K562 (cell line): ENCODE data around the gene SRGN. TPM values are rescaled to one million over a fixed set of nuclear protein-coding genes. Genes with fewer than 3 reads are reported as not detected.
A peak's percentile ranks its signal among the peaks of the same experiment; 100 is the strongest.

Experiments
- E2F3 ChIP-seq: fragments of 250-450 bp; sonication (Bioruptor Pico); IDR thresholded peaks from 2 replicates; pipeline ENCODE4 v1.4.0; 2020; ENCODE audit warnings: mild to moderate bottlenecking
- ELF4 ChIP-seq: fragments of 450-650 bp; formaldehyde crosslinking; IDR thresholded peaks from 2 replicates; pipeline ENCODE4 v1.4.0; 2022; ENCODE audit warnings: missing genetic modification characterization
- ETV5 ChIP-seq: sonication (generic); formaldehyde crosslinking; IDR thresholded peaks from 2 replicates; pipeline ENCODE4 v1.4.0; 2020; ENCODE audit warnings: low read depth, mild to moderate bottlenecking, missing genetic modification reagents
- FOXO4 ChIP-seq: fragments of 450-650 bp; formaldehyde crosslinking; IDR thresholded peaks from 2 replicates; pipeline ENCODE4 v1.4.0; 2020; ENCODE audit warnings: mild to moderate bottlenecking, moderate library complexity
- MBD2 ChIP-seq: sonication (generic); IDR thresholded peaks from 2 replicates; pipeline ENCODE4 v1.6.1; 2016; ENCODE audit warnings: low read depth, borderline replicate concordance
- MEIS2 ChIP-seq: fragments of 450-650 bp; IDR thresholded peaks from 2 replicates; pipeline ENCODE4 v1.6.1; 2014; ENCODE audit warnings: mild to moderate bottlenecking; ENCODE audit not compliant: partially characterized antibody
- NONO ChIP-seq, 2 experiments: fragments of 200-400 bp in 1 of 2; fragments of 450-650 bp in 1 of 2; formaldehyde crosslinking in 1 of 2; IDR thresholded peaks; 2 replicates each; pipeline ENCODE4 v1.6.1; 2017; ENCODE audit warnings: low read depth in 2 of 2, mild to moderate bottlenecking in 2 of 2, moderate library complexity in 2 of 2, low read length in 1 of 2
- PHB2 ChIP-seq: fragments of 450-650 bp; IDR thresholded peaks from 2 replicates; pipeline ENCODE4 v1.6.1; 2017; ENCODE audit warnings: low read depth
- PHF20 ChIP-seq: fragments of 450-650 bp; IDR thresholded peaks from 2 replicates; pipeline ENCODE4 v1.6.1; 2018; ENCODE audit not compliant: partially characterized antibody
- RUNX1 ChIP-seq: sonication (generic); IDR thresholded peaks from 2 replicates; pipeline ENCODE4 v1.6.1; 2016; ENCODE audit warnings: antibody characterized with exemption, low read depth
- TAF9B ChIP-seq: fragments of 450-650 bp; IDR thresholded peaks from 2 replicates; pipeline ENCODE4 v1.6.1; 2018; ENCODE audit warnings: mild to moderate bottlenecking; ENCODE audit not compliant: partially characterized antibody
- ZNF217 ChIP-seq: sonication (generic); formaldehyde crosslinking; IDR thresholded peaks from 2 replicates; pipeline ENCODE4 v1.8.0; 2022; ENCODE audit warnings: mild to moderate bottlenecking, missing genetic modification reagents
- ZNF586 ChIP-seq: fragments of 450-650 bp; formaldehyde crosslinking; conservative IDR thresholded peaks from 2 replicates; pipeline ENCODE4 v1.4.0; 2020; ENCODE audit warnings: mild to moderate bottlenecking, moderate library complexity
- ZSCAN29 ChIP-seq: fragments of 450-650 bp; IDR thresholded peaks from 2 replicates; pipeline ENCODE4 v1.6.1; 2017
- polyA plus RNA-seq, 8 experiments: library from polyadenylated mRNA; depleted of rRNA in 4 of 8; stranded (reverse) in 5 of 8; unstranded in 3 of 8; fragments of >200 nt; fragmentation: Nextera tagmentation in 2 of 8; fragmentation: Illumina TruSeq in 1 of 8; extraction: Ambion mirVana in 2 of 8; extraction: Trizol in 1 of 8; gene quantifications; 2 replicates each; pipeline versions ENCODE4 v1.2.1 to v1.2.3, GENCODE V29; 2011 to 2014; ENCODE audit warnings: inconsistent platforms in 1 of 8, missing spikeins in 1 of 8
- total RNA-seq, 7 experiments: library from RNA; depleted of rRNA in 6 of 7; stranded (reverse); fragments of >200 nt in 6 of 7; fragmentation: Illumina TruSeq in 2 of 7; extraction: Trizol in 2 of 7; gene quantifications; 2 replicates each; pipeline versions ENCODE4 v1.2.1 to v1.2.3, GENCODE V29; 2011 to 2021; ENCODE audit warnings: low replicate concordance in 1 of 7
- TF ChIP-seq, protein P1 (sequence below): fragments of 450-650 bp; IDR thresholded peaks from 2 replicates; pipeline ENCODE4 v1.6.1; 2016; ENCODE audit warnings: low read depth
- TF ChIP-seq, protein P2 (sequence below): fragments of 450-650 bp; formaldehyde crosslinking; IDR thresholded peaks from 2 replicates; pipeline ENCODE4 v1.4.0; 2020; ENCODE audit warnings: mild to moderate bottlenecking, mixed read lengths
- TF ChIP-seq, protein P3 (sequence below): fragments of 250-450 bp; sonication (Bioruptor Pico); IDR thresholded peaks from 2 replicates; pipeline ENCODE4 v1.5.0; 2021

SRGN gene
- total and polyA plus RNA-seq, 9 of the 15 experiments (the other 6 are each of a cell fraction or from before 2014, with no cell fraction given) = 136 to 304 (median 180) TPM

DNA sequence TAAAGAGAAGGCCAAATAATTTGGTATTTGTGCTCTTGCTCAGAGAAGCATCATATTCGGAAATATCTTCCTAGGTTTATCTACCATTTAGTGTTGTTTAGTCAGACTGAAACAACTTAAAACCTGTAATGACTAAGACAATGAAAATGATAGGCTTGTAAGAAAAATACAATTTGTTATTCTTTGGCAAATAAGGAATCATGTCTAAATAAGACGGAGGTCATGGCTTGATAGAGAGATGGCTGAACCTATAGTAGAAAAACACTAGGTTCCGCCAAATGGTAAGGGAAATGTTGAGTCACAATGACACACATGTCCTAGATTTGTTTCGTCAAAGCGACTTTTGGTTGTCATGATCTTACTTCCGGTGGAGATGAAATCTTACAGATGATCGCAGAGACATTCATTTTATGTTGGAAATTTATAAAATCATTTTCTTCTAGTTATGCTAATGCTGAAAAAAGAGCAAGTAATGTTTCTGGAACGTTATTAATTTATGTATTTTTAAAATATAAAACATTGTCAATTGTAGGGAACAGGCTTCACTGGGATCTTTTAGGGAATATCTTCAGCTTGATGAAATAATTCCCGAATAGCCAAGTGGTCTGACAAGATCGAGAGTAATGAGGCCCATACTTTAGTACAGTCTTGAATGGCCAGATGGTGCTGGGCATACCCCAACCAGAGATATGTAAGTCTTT lies 1.0 kb downstream of the SRGN start (continued):
- TF ChIP-seq, protein P1, sequence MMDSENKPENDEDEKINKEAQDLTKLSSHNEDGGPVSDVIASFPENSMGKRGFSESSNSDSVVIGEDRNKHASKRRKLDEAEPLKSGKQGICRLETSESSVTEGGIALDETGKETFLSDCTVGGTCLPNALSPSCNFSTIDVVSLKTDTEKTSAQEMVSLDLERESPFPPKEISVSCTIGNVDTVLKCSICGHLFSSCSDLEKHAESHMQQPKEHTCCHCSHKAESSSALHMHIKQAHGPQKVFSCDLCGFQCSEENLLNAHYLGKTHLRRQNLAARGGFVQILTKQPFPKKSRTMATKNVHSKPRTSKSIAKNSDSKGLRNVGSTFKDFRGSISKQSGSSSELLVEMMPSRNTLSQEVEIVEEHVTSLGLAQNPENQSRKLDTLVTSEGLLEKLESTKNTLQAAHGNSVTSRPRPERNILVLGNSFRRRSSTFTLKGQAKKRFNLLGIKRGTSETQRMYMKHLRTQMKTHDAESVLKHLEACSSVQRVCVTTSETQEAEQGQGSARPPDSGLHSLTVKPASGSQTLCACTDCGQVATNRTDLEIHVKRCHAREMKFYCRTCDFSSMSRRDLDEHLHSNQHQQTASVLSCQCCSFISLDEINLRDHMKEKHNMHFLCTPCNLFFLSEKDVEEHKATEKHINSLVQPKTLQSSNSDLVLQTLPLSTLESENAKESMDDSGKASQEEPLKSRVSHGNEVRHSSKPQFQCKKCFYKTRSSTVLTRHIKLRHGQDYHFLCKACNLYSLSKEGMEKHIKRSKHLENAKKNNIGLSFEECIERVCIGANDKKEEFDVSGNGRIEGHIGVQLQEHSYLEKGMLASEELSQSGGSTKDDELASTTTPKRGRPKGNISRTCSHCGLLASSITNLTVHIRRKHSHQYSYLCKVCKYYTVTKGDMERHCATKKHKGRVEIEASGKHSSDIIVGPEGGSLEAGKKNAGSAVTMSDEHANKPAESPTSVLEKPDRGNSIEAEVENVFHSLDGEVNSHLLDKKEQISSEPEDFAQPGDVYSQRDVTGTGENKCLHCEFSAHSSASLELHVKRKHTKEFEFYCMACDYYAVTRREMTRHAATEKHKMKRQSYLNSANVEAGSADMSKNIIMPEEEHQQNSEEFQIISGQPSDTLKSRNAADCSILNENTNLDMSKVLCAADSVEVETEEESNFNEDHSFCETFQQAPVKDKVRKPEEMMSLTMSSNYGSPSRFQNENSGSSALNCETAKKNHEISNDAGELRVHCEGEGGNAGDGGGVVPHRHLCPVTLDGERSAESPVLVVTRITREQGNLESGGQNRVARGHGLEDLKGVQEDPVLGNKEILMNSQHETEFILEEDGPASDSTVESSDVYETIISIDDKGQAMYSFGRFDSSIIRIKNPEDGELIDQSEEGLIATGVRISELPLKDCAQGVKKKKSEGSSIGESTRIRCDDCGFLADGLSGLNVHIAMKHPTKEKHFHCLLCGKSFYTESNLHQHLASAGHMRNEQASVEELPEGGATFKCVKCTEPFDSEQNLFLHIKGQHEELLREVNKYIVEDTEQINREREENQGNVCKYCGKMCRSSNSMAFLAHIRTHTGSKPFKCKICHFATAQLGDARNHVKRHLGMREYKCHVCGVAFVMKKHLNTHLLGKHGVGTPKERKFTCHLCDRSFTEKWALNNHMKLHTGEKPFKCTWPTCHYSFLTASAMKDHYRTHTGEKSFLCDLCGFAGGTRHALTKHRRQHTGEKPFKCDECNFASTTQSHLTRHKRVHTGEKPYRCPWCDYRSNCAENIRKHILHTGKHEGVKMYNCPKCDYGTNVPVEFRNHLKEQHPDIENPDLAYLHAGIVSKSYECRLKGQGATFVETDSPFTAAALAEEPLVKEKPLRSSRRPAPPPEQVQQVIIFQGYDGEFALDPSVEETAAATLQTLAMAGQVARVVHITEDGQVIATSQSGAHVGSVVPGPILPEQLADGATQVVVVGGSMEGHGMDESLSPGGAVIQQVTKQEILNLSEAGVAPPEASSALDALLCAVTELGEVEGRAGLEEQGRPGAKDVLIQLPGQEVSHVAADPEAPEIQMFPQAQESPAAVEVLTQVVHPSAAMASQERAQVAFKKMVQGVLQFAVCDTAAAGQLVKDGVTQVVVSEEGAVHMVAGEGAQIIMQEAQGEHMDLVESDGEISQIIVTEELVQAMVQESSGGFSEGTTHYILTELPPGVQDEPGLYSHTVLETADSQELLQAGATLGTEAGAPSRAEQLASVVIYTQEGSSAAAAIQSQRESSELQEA = no peak
- TF ChIP-seq PHF20 = no peak
- TF ChIP-seq E2F3 (CRISPR knock-in tag) = no peak
- TF ChIP-seq, protein P2, sequence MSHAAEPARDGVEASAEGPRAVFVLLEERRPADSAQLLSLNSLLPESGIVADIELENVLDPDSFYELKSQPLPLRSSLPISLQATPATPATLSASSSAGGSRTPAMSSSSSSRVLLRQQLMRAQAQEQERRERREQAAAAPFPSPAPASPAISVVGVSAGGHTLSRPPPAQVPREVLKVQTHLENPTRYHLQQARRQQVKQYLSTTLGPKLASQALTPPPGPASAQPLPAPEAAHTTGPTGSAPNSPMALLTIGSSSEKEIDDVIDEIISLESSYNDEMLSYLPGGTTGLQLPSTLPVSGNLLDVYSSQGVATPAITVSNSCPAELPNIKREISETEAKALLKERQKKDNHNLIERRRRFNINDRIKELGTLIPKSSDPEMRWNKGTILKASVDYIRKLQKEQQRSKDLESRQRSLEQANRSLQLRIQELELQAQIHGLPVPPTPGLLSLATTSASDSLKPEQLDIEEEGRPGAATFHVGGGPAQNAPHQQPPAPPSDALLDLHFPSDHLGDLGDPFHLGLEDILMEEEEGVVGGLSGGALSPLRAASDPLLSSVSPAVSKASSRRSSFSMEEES (CRISPR knock-in tag) = 0 out of 2 replicates have a peak, but pooled peaks have one; percentile 1
- no peak for TF ChIP-seq ZNF586 (CRISPR knock-in tag)
- no peak for TF ChIP-seq ZSCAN29
- TF ChIP-seq MEIS2 = peak; percentile 58
- TF ChIP-seq NONO (IDR thresholded peaks at IDR 0.05; ENCODE audit: low read depth in 2 of 2, low read length in 1 of 2) = no peak
- no peak for TF ChIP-seq RUNX1
- TF ChIP-seq ZNF217 = no peak
- TF ChIP-seq PHB2 = no peak
- TF ChIP-seq ETV5 = no peak
- peak; percentile 83 for TF ChIP-seq TAF9B
- no peak for TF ChIP-seq MBD2
- TF ChIP-seq, protein P3, sequence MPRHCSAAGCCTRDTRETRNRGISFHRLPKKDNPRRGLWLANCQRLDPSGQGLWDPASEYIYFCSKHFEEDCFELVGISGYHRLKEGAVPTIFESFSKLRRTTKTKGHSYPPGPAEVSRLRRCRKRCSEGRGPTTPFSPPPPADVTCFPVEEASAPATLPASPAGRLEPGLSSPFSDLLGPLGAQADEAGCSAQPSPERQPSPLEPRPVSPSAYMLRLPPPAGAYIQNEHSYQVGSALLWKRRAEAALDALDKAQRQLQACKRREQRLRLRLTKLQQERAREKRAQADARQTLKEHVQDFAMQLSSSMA (CRISPR knock-in tag) = no peak
- no peak for TF ChIP-seq ELF4
- no peak for TF ChIP-seq FOXO4 (CRISPR knock-in tag)
